Measurements from ENCODE around the gene TAF4.
"Not testable (repeated sequence)": the region's sequence is repeated elsewhere in the genome, so short reads cannot be mapped to it uniquely, and the experiment has no call there.

Gene TAF4

GRCh38 chr20:62083312-62083711 is 17.6 kb upstream of the TAF4 start:
- FAIRE-seq: no peak
- DNase-seq (ENCODE audit: extremely low spot score, insufficient read length, low read depth): no peak

GRCh38 chr20:62080249-62080990 is 14.7 kb upstream of the TAF4 start:
- FAIRE-seq (no peak), DNase-seq (ENCODE audit: extremely low spot score, insufficient read length, low read depth) (no peak)

GRCh38 chr20:62079166-62079565 is 13.5 kb upstream of the TAF4 start:
- no peak for FAIRE-seq
- no peak for DNase-seq (ENCODE audit: extremely low spot score, insufficient read length, low read depth)

- DNase-seq (ENCODE audit: extremely low spot score, insufficient read length, low read depth) (no peak), FAIRE-seq (no peak)
Measured at GRCh38 chr20:62073323-62073722, 7.6 kb upstream of the TAF4 start.

- not testable (repeated sequence) for DNase-seq (ENCODE audit: extremely low spot score, insufficient read length, low read depth); FAIRE-seq
Measured at GRCh38 chr20:62071669-62072430, 6.2 kb upstream of the TAF4 start.

GRCh38 chr20:62069741-62070216 is 4.1 kb upstream of the TAF4 start:
- FAIRE-seq (no peak), DNase-seq (ENCODE audit: extremely low spot score, insufficient read length, low read depth) (no peak)

- no peak for DNase-seq (ENCODE audit: extremely low spot score, insufficient read length, low read depth)
Measured at GRCh38 chr20:62068997-62069396, 3.3 kb upstream of the TAF4 start.

GRCh38 chr20:62067547-62068260 is 2.0 kb upstream of the TAF4 start:
- no peak for FAIRE-seq

More at GRCh38 chr20:62068997-62069396, 3.3 kb upstream of the TAF4 start:
- FAIRE-seq: no peak

GRCh38 chr20:62066983-62067433 is 1.3 kb upstream of the TAF4 start:
- FAIRE-seq: peak; percentile 59
- peak; percentile 37 for DNase-seq (ENCODE audit: extremely low spot score, insufficient read length, low read depth)

More at GRCh38 chr20:62067547-62068260, 2.0 kb upstream of the TAF4 start:
- no peak for DNase-seq (ENCODE audit: extremely low spot score, insufficient read length, low read depth)

GRCh38 chr20:62066339-62066982 is 780 bp upstream of the TAF4 start:
- DNase-seq (ENCODE audit: extremely low spot score, insufficient read length, low read depth) (peak; percentile 32), FAIRE-seq (no peak)

GRCh38 chr20:62064770-62065673 is 659 bp downstream of the TAF4 start:
- FAIRE-seq (no peak), DNase-seq (ENCODE audit: extremely low spot score, insufficient read length, low read depth) (peak; percentile 22)

- FAIRE-seq (no peak), DNase-seq (ENCODE audit: extremely low spot score, insufficient read length, low read depth) (no peak)
Measured at GRCh38 chr20:62063981-62064769, 1.5 kb downstream of the TAF4 start.

GRCh38 chr20:62063315-62063980 is 2.2 kb downstream of the TAF4 start:
- no peak for FAIRE-seq
- DNase-seq (ENCODE audit: extremely low spot score, insufficient read length, low read depth): no peak

- no peak for FAIRE-seq
- no peak for DNase-seq (ENCODE audit: extremely low spot score, insufficient read length, low read depth)
Measured at GRCh38 chr20:62062661-62063314, 2.9 kb downstream of the TAF4 start.

- DNase-seq (ENCODE audit: extremely low spot score, insufficient read length, low read depth) (no peak), FAIRE-seq (no peak)
Measured at GRCh38 chr20:62061851-62062423, 3.7 kb downstream of the TAF4 start.

- DNase-seq (ENCODE audit: extremely low spot score, insufficient read length, low read depth): no peak
- FAIRE-seq: no peak
Measured at GRCh38 chr20:62060631-62061541, 4.8 kb downstream of the TAF4 start.

Data from GM18507 (cell line).